Gastroesophageal sphincter (tissue), 4 donors: Measurements from ENCODE around the gene ZDHHC12. TPM values are rescaled to one million over a fixed set of nuclear protein-coding genes. Genes with fewer than 3 reads are reported as not detected.

Source experiments
- ATAC-seq: fragments of 150-250 bp; one replicate; pipeline ENCODE4 v1.9.1; 2016; ENCODE audit warnings: mild to moderate bottlenecking, moderate library complexity
- H3K27ac ChIP-seq, 4 donors: fragments of 200-600 bp; sonication (generic) in 3 of 4; 1 replicate in 3 of 4; 2 replicates in 1 of 4; pipeline ENCODE4 v1.5.1; 2016 to 2019
- H3K27me3 ChIP-seq: fragments of 200-600 bp; sonication (generic); one replicate; pipeline ENCODE4 v1.5.1; 2019
- H3K36me3 ChIP-seq, 2 donors: fragments of 200-600 bp; sonication (generic); one replicate each; pipeline ENCODE4 v1.5.1; 2019; ENCODE audit warnings: control low read depth in 1 of 2
- H3K4me1 ChIP-seq, 3 donors: fragments of 200-600 bp; sonication (generic); 1 replicate in 2 of 3; 2 replicates in 1 of 3; pipeline ENCODE4 v1.5.1; 2016 to 2019; ENCODE audit warnings: control low read depth in 2 of 3
- H3K4me3 ChIP-seq, 2 donors: fragments of 200-600 bp; sonication (generic); one replicate each; pipeline ENCODE4 v1.5.1; 2019; ENCODE audit warnings: mild to moderate bottlenecking in 1 of 2, moderate library complexity in 1 of 2
- H3K9me3 ChIP-seq, 3 donors: fragments of 200-600 bp; sonication (generic); one replicate each; pipeline ENCODE4 v1.5.1; 2017 to 2019; ENCODE audit warnings: control low read depth in 2 of 3
- CTCF ChIP-seq, 4 experiments: fragments of 200-600 bp in 2 of 4; fragments of 450-650 bp in 2 of 4; sonication (generic) in 1 of 4; IDR thresholded peaks; one replicate each; pipeline ENCODE4 v1.5.1; 2017 to 2019; ENCODE audit warnings: antibody characterized with exemption in 4 of 4, mild to moderate bottlenecking in 2 of 4, moderate library complexity in 2 of 4
- EP300 ChIP-seq: sonication (generic); formaldehyde crosslinking; IDR thresholded peaks from one replicate; pipeline ENCODE4 v1.6.1; 2017; ENCODE audit warnings: antibody characterized with exemption, mild to moderate bottlenecking
- POLR2A ChIP-seq, 2 donors: fragments of 450-650 bp; IDR thresholded peaks; one replicate each; pipeline ENCODE4 v1.6.1; 2017; ENCODE audit warnings: antibody characterized with exemption in 2 of 2, mild to moderate bottlenecking in 2 of 2, moderate library complexity in 1 of 2
- POLR2AphosphoS5 ChIP-seq: sonication (generic); formaldehyde crosslinking; IDR thresholded peaks from one replicate; pipeline ENCODE4 v1.6.1; 2017; ENCODE audit warnings: antibody characterized with exemption
- WGBS, 2 donors: methylation state at CpG; one replicate each; pipeline ENCODE4 v1.1.5; 2018; ENCODE audit warnings: low coverage in 1 of 2; 5-methylcytosine and 5-hydroxymethylcytosine counted together
- total RNA-seq, 4 donors: library from RNA; depleted of rRNA; stranded (reverse); fragments of >200 nt; gene quantifications; one replicate each; pipeline ENCODE4 v1.1.0, GENCODE V29; 2016

Gene ZDHHC12
- total RNA-seq, 4 donors from 2014 or later: 19.5 to 24.5 (median 22.2) TPM

DNA sequence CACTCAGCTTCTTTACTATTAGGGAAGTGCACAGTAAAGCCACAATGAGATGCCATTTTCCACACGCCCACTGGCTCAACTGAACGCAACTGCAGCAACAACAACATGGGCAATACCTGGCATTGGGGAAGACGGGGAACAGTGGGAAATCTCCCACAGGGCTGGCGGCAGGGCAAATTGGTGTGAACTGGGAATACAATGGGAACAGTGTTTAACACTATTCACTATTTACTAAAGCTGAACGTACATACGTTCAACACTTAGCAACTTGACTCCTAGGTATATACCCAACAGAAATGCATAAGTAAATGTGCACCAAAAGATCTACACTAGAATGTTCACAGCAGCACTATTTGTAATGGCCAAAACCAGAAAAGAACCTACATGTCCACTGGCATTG lies 33.7 kb upstream of the ZDHHC12 start:
- no peak overlapping the region for H3K27ac ChIP-seq
- peaks cover 0 to 34% of the 10 kb centered on the region in 2 donors for H3K36me3 ChIP-seq
- no peak for ATAC-seq
- H3K4me3 ChIP-seq: no peak overlapping the region
- H3K9me3 ChIP-seq: no peaks in the 10 kb centered on the region
- H3K27me3 ChIP-seq: no peaks in the 10 kb centered on the region
- 67 to 77% methylated on average over 5 to 6 of the region's 6 CpGs for WGBS, 2 donors
- TF ChIP-seq POLR2AphosphoS5: no peak
- no peak for TF ChIP-seq POLR2A (IDR thresholded peaks at IDR 0.05)
- no peak for TF ChIP-seq CTCF (IDR thresholded peaks at IDR 0.05)
- no peak for TF ChIP-seq EP300
- peaks cover 0 to 8% (median 0%) of the 10 kb centered on the region in 3 donors for H3K4me1 ChIP-seq

DNA sequence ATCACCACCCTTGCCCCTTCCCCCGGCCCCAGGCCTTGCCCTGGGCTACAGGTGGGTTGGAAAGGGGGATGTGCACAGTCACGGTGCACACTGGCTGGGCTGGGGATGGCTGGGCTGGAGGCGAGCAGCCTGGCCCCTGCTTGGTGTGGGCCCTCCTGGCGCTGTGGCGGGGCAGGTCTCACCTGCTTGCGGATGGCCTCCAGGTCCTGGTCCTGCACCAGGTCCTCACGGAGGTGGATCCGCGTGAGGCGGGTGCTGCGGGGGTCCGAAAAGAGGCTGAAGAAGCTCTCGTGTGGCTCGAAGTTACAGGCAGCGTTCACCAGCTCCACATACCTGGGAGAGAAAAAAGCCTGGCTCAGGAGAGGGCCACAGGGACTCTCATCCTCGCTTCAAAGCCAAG lies 29.7 kb upstream of the ZDHHC12 start:
- Histone ChIP-seq H3K27ac (no peak overlapping the region), H3K27me3 (no peaks in the 10 kb centered on the region), H3K36me3 (peaks cover 0 to 73% of the 10 kb centered on the region in 2 donors), H3K4me1 (no peaks in the 10 kb centered on the region), H3K4me3 (no peak overlapping the region), H3K9me3 (no peaks in the 10 kb centered on the region)
- ATAC-seq: no peak
- 87 to 100% methylated on average over 1 to 3 of the region's 16 CpGs for WGBS, 2 donors
- TF ChIP-seq EP300 (no peak), POLR2A (IDR thresholded peaks at IDR 0.05) (no peak), POLR2AphosphoS5 (no peak)

- no peak for TF ChIP-seq EP300
- no peak for TF ChIP-seq POLR2AphosphoS5
- no peak for TF ChIP-seq POLR2A (IDR thresholded peaks at IDR 0.05)
- TF ChIP-seq CTCF (IDR thresholded peaks at IDR 0.05): no peak
Measured at GRCh38 chr9:128750926-128751595, 27.1 kb upstream of the ZDHHC12 start.

DNA sequence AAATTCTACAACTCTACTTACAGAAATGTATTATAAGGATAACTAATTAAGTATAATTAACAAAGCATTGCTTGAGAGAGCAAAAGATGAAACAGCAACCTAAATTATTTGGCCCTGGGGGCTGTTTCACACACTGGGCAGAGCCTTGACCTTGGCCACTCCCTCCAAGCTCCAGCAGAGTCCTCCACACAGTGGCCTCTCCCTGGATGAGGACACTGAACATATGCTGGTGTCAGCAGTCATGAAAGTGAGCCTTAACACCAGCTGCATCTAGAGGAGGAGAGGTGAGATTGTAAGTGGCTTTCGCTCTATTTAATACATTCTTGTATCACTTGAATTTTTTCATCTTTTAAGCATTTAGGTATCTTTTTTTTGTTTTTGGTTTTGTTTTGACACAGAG lies 23.3 kb upstream of the ZDHHC12 start:
- H3K4me1 ChIP-seq: no peaks in the 10 kb centered on the region
- ATAC-seq: no peak
- TF ChIP-seq CTCF (IDR thresholded peaks at IDR 0.05): no peak
- no peak for TF ChIP-seq EP300
- TF ChIP-seq POLR2AphosphoS5: no peak
- TF ChIP-seq POLR2A (IDR thresholded peaks at IDR 0.05): no peak
- H3K9me3 ChIP-seq: no peaks in the 10 kb centered on the region
- H3K36me3 ChIP-seq: peaks cover 0 to 75% of the 10 kb centered on the region in 2 donors
- 100% methylated on average over 1 of the region's 1 CpG for WGBS, 2 donors
- no peak overlapping the region for H3K4me3 ChIP-seq
- no peaks in the 10 kb centered on the region for H3K27me3 ChIP-seq
- no peak overlapping the region for H3K27ac ChIP-seq

More at GRCh38 chr9:128750926-128751595, 27.1 kb upstream of the ZDHHC12 start:
- 80 to 99% methylated on average over 2 to 12 of the region's 22 CpGs for WGBS, 2 donors
- Histone ChIP-seq H3K27ac (no peak overlapping the region), H3K4me1 (no peaks in the 10 kb centered on the region), H3K4me3 (no peak overlapping the region), H3K36me3 (peaks cover 0 to 95% of the 10 kb centered on the region in 2 donors), H3K9me3 (no peaks in the 10 kb centered on the region), H3K27me3 (no peaks in the 10 kb centered on the region)
- no peak for ATAC-seq

DNA sequence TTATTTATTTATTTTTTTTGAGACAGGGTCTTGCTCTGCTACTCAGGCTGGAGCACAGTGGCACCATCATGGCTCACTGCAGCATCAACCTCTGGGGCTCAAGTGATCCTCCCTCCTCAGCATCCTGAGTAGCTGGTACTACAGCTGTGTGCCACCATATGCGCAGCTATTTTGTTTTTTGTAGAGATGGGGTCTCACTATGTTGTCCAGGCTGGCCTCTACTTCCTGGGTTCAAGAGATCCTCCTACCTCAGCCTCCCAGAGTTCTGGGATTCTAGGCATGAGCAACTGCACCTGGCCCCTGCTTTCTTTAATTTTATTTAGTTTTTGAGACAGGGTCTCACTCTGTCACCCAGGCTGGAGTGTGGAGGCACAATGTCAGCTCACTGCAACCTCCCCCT lies 19.5 kb upstream of the ZDHHC12 start:
- no peak for ATAC-seq
- WGBS, 2 donors: 83 to 100% methylated on average over 1 of the region's 1 CpG
- H3K9me3 ChIP-seq: no peaks in the 10 kb centered on the region
- no peaks in the 10 kb centered on the region for H3K27me3 ChIP-seq
- peaks cover 0 to 78% of the 10 kb centered on the region in 2 donors for H3K36me3 ChIP-seq
- no peak for TF ChIP-seq EP300
- no peak for TF ChIP-seq CTCF (IDR thresholded peaks at IDR 0.05)
- no peak for TF ChIP-seq POLR2AphosphoS5
- no peak for TF ChIP-seq POLR2A (IDR thresholded peaks at IDR 0.05)
- no peaks in the 10 kb centered on the region for H3K4me1 ChIP-seq
- H3K4me3 ChIP-seq: no peak overlapping the region
- no peak overlapping the region for H3K27ac ChIP-seq
